Measurements from ENCODE around the gene TSPAN9.

Gene TSPAN9

DNA sequence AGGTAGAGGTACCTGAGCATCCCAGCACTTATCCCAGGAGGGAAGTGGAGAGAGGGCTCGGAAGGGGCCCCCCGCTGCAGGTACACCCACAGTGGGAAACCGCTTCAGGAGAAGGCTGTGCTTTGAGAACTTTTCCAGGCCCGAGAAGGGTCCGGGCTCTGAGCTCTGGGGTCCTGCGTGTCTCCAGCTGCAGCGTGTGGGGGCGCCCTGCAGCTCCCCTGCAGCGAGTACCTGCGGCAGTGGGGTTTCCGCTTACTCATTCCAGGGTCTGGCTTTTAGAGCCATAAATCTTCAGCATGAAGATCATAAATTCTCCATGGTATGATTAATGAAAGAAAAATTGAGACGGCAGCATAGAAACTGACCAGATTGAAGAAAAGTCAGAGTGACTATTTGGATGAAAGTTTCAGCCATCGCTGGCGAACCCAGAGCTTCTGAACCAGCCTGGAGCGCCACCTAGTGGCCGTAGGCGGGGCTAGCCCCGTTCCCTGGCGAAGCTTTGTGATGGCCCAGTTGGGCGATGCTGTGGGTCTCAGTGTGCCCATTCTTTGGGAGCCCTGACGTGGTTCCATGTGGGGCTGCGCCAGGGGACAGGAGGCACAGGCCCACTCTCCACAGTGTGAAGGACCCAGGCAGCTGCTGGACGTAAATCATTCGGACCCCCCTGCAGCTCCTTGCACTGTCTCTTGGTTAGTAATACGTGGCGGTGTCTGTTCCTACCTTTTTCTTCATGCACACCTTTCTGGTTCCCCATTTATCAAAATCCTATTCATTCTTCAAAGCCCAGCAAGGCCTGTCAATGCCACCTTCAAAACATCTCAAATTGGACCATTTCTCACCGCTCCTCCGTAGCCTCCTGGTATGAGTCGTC lies 198.2 kb downstream of the TSPAN9 start:
- no peak overlapping the region for H3K27ac ChIP-seq (ENCODE audit: insufficient read depth in 1 of 2, low read depth in 1 of 2, low read length in 2 of 2, poor library complexity in 1 of 2, severe bottlenecking in 2 of 2)
- H3K27me3 ChIP-seq (replicated peaks in 2 of 5; ENCODE audit: control insufficient read depth in 4 of 5, insufficient read depth in 5 of 5, low read length in 4 of 5): peaks cover 0 to 90% (median 18%) of the 10 kb centered on the region in 5 experiments
- ChIA-PET CTCF (interaction anchor here (0.6 to 8.0 kb wide), 36 partner anchors 9 to 1540 kb away, joined by 3 to 132 read pairs (median 6); no protein-coding TSS in a partner anchor), POLR2A (interaction anchor here (0.7 to 0.8 kb wide), 2 partner anchors 50 to 51 kb away, joined by 3 to 5 read pairs; no protein-coding TSS in a partner anchor)
- DNase-seq: peak; percentile 62 to 80 (median 74)
- no peak overlapping the region for H3K4me3 ChIP-seq (ENCODE audit: control insufficient read depth in 1 of 7, extremely low read depth in 1 of 7, insufficient read depth in 4 of 7, low read depth in 2 of 7, low read length in 6 of 7)
- 31% methylated on average over 24 of the region's 29 CpGs for WGBS (ENCODE audit: insufficient coverage)
- no peaks in the 10 kb centered on the region for H3K36me3 ChIP-seq (ENCODE audit: control insufficient read depth in 4 of 4, insufficient read depth in 4 of 4, low read length in 3 of 4)
- H3K9me3 ChIP-seq (ENCODE audit: control extremely low read depth in 1 of 5, control insufficient read depth in 4 of 5, insufficient read depth in 2 of 5, low read depth in 1 of 5, low read length in 4 of 5): no peaks in the 10 kb centered on the region
- H3K4me1 ChIP-seq (ENCODE audit: control extremely low read depth in 1 of 4, control insufficient read depth in 4 of 4, insufficient read depth in 4 of 4, low read length in 3 of 4): peaks cover 0 to 3% (median 0%) of the 10 kb centered on the region in 4 experiments

DNA sequence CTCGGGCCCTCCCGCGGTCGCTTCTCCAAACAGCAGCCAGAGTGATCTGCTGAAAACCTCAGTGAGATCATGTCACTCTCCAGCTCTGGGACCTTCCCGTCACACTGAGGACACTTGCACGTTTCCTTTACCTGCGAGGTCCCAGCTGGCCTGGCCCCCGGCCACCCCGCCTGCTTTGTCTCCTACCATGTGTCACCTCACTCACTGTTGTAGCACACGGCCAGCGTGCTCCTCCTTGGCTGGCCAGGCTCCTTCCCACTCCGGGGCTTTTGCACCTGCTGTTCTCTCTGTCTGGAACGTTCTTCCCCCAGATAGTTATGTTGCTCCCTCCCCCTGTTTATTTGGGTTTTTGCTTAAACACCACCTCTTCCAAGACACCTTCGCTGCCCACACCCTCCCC lies 199.0 kb downstream of the TSPAN9 start:
- 91% methylated on average over 14 of the region's 14 CpGs for WGBS (ENCODE audit: insufficient coverage)
- CTCF ChIA-PET: interaction anchor here (0.9 to 8.0 kb wide), 20 partner anchors 13 to 218 kb away, joined by 3 to 132 read pairs (median 6); no protein-coding TSS in a partner anchor
- Histone ChIP-seq H3K27ac (ENCODE audit: insufficient read depth in 1 of 2, low read depth in 1 of 2, low read length in 2 of 2, poor library complexity in 1 of 2, severe bottlenecking in 2 of 2) (no peak overlapping the region), H3K9me3 (ENCODE audit: control extremely low read depth in 1 of 5, control insufficient read depth in 4 of 5, insufficient read depth in 2 of 5, low read depth in 1 of 5, low read length in 4 of 5) (no peaks in the 10 kb centered on the region), H3K4me3 (ENCODE audit: control insufficient read depth in 1 of 7, extremely low read depth in 1 of 7, insufficient read depth in 4 of 7, low read depth in 2 of 7, low read length in 6 of 7) (no peak overlapping the region), H3K27me3 (replicated peaks in 2 of 5; ENCODE audit: control insufficient read depth in 4 of 5, insufficient read depth in 5 of 5, low read length in 4 of 5) (peaks cover 0 to 87% (median 12%) of the 10 kb centered on the region in 5 experiments), H3K4me1 (ENCODE audit: control extremely low read depth in 1 of 4, control insufficient read depth in 4 of 4, insufficient read depth in 4 of 4, low read length in 3 of 4) (peaks cover 0 to 3% (median 0%) of the 10 kb centered on the region in 4 experiments), H3K36me3 (ENCODE audit: control insufficient read depth in 4 of 4, insufficient read depth in 4 of 4, low read length in 3 of 4) (no peaks in the 10 kb centered on the region)
- DNase-seq: no peak
- POLR2A ChIA-PET: no interaction called here

GRCh38 chr12:3277306-3277943 lies 200.2 kb downstream of the TSPAN9 start:
- no peak overlapping the region for H3K4me3 ChIP-seq (ENCODE audit: control insufficient read depth in 1 of 7, extremely low read depth in 1 of 7, insufficient read depth in 4 of 7, low read depth in 2 of 7, low read length in 6 of 7)
- peaks cover 0 to 7% (median 0%) of the 10 kb centered on the region in 4 experiments for H3K4me1 ChIP-seq (ENCODE audit: control extremely low read depth in 1 of 4, control insufficient read depth in 4 of 4, insufficient read depth in 4 of 4, low read length in 3 of 4)
- no peak overlapping the region for H3K27ac ChIP-seq (ENCODE audit: insufficient read depth in 1 of 2, low read depth in 1 of 2, low read length in 2 of 2, poor library complexity in 1 of 2, severe bottlenecking in 2 of 2)
- DNase-seq: no peak
- no peaks in the 10 kb centered on the region for H3K36me3 ChIP-seq (ENCODE audit: control insufficient read depth in 4 of 4, insufficient read depth in 4 of 4, low read length in 3 of 4)
- POLR2A ChIA-PET: no interaction called here
- H3K9me3 ChIP-seq (ENCODE audit: control extremely low read depth in 1 of 5, control insufficient read depth in 4 of 5, insufficient read depth in 2 of 5, low read depth in 1 of 5, low read length in 4 of 5): no peaks in the 10 kb centered on the region
- 97% methylated on average over 15 of the region's 18 CpGs for WGBS (ENCODE audit: insufficient coverage)
- peaks cover 0 to 88% (median 12%) of the 10 kb centered on the region in 5 experiments for H3K27me3 ChIP-seq (replicated peaks in 2 of 5; ENCODE audit: control insufficient read depth in 4 of 5, insufficient read depth in 5 of 5, low read length in 4 of 5)
- CTCF ChIA-PET: interaction anchor here (0.6 to 8.0 kb wide), 11 partner anchors 12 to 203 kb away, joined by 3 to 132 read pairs (median 5); no protein-coding TSS in a partner anchor

GRCh38 chr12:3278681-3279414 lies 201.7 kb downstream of the TSPAN9 start:
- no peaks in the 10 kb centered on the region for H3K9me3 ChIP-seq (ENCODE audit: control extremely low read depth in 1 of 5, control insufficient read depth in 4 of 5, insufficient read depth in 2 of 5, low read depth in 1 of 5, low read length in 4 of 5)
- WGBS (ENCODE audit: insufficient coverage): 90% methylated on average over 3 of the region's 5 CpGs
- H3K27me3 ChIP-seq (replicated peaks in 2 of 5; ENCODE audit: control insufficient read depth in 4 of 5, insufficient read depth in 5 of 5, low read length in 4 of 5): peaks cover 0 to 78% (median 12%) of the 10 kb centered on the region in 5 experiments
- H3K36me3 ChIP-seq (ENCODE audit: control insufficient read depth in 4 of 4, insufficient read depth in 4 of 4, low read length in 3 of 4): no peaks in the 10 kb centered on the region
- H3K4me1 ChIP-seq (ENCODE audit: control extremely low read depth in 1 of 4, control insufficient read depth in 4 of 4, insufficient read depth in 4 of 4, low read length in 3 of 4): peaks cover 0 to 7% (median 0%) of the 10 kb centered on the region in 4 experiments
- DNase-seq: no peak
- no peak overlapping the region for H3K27ac ChIP-seq (ENCODE audit: insufficient read depth in 1 of 2, low read depth in 1 of 2, low read length in 2 of 2, poor library complexity in 1 of 2, severe bottlenecking in 2 of 2)
- POLR2A ChIA-PET: no interaction called here
- H3K4me3 ChIP-seq (ENCODE audit: control insufficient read depth in 1 of 7, extremely low read depth in 1 of 7, insufficient read depth in 4 of 7, low read depth in 2 of 7, low read length in 6 of 7): no peak overlapping the region
- CTCF ChIA-PET: interaction anchor here (1.0 to 8.0 kb wide), 7 partner anchors 8 to 143 kb away, joined by 3 to 132 read pairs (median 5); no protein-coding TSS in a partner anchor

DNA sequence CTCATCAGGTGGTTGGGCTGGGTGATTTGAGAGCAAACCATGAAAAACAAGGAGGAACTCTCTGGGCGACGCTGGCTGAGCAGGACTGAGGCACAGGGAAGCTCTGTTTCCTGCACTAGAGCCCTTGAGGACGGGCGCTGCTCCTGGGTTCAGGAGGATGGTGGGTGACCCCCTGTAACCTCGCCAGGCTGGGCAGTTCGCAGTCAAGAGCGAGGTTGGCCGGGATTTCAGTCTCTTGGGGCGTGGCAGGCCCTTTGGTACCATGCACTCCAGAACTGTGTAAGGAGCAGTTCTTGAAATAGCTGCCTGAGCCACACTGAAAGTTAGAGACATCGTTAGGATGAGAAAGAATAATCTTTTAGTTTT lies 202.2 kb downstream of the TSPAN9 start:
- Histone ChIP-seq H3K4me3 (ENCODE audit: control insufficient read depth in 1 of 7, extremely low read depth in 1 of 7, insufficient read depth in 4 of 7, low read depth in 2 of 7, low read length in 6 of 7) (no peak overlapping the region), H3K27me3 (replicated peaks in 2 of 5; ENCODE audit: control insufficient read depth in 4 of 5, insufficient read depth in 5 of 5, low read length in 4 of 5) (peaks cover 0 to 81% (median 12%) of the 10 kb centered on the region in 5 experiments), H3K36me3 (ENCODE audit: control insufficient read depth in 4 of 4, insufficient read depth in 4 of 4, low read length in 3 of 4) (no peaks in the 10 kb centered on the region), H3K4me1 (ENCODE audit: control extremely low read depth in 1 of 4, control insufficient read depth in 4 of 4, insufficient read depth in 4 of 4, low read length in 3 of 4) (peaks cover 0 to 7% (median 0%) of the 10 kb centered on the region in 4 experiments), H3K27ac (ENCODE audit: insufficient read depth in 1 of 2, low read depth in 1 of 2, low read length in 2 of 2, poor library complexity in 1 of 2, severe bottlenecking in 2 of 2) (no peak overlapping the region), H3K9me3 (ENCODE audit: control extremely low read depth in 1 of 5, control insufficient read depth in 4 of 5, insufficient read depth in 2 of 5, low read depth in 1 of 5, low read length in 4 of 5) (no peaks in the 10 kb centered on the region)
- WGBS (ENCODE audit: insufficient coverage): 55% methylated on average over 10 of the region's 10 CpGs
- POLR2A ChIA-PET: no interaction called here
- CTCF ChIA-PET: interaction anchor here (1.1 to 8.0 kb wide), 6 partner anchors 9 to 143 kb away, joined by 3 to 132 read pairs (median 6); no protein-coding TSS in a partner anchor
- DNase-seq: no peak

- ChIA-PET POLR2A (interaction anchor here (0.6 kb wide), 1 partner anchor 47 kb away, joined by 3 read pairs; no protein-coding TSS in a partner anchor), CTCF (interaction anchor here (0.6 to 8.0 kb wide), 6 partner anchors 9 to 831 kb away, joined by 3 to 132 read pairs (median 4); no protein-coding TSS in a partner anchor)
- Histone ChIP-seq H3K27ac (ENCODE audit: insufficient read depth in 1 of 2, low read depth in 1 of 2, low read length in 2 of 2, poor library complexity in 1 of 2, severe bottlenecking in 2 of 2) (no peak overlapping the region), H3K36me3 (ENCODE audit: control insufficient read depth in 4 of 4, insufficient read depth in 4 of 4, low read length in 3 of 4) (no peaks in the 10 kb centered on the region), H3K9me3 (ENCODE audit: control extremely low read depth in 1 of 5, control insufficient read depth in 4 of 5, insufficient read depth in 2 of 5, low read depth in 1 of 5, low read length in 4 of 5) (no peaks in the 10 kb centered on the region), H3K4me3 (ENCODE audit: control insufficient read depth in 1 of 7, extremely low read depth in 1 of 7, insufficient read depth in 4 of 7, low read depth in 2 of 7, low read length in 6 of 7) (no peak overlapping the region), H3K4me1 (ENCODE audit: control extremely low read depth in 1 of 4, control insufficient read depth in 4 of 4, insufficient read depth in 4 of 4, low read length in 3 of 4) (peaks cover 0 to 7% (median 0%) of the 10 kb centered on the region in 4 experiments), H3K27me3 (replicated peaks in 2 of 5; ENCODE audit: control insufficient read depth in 4 of 5, insufficient read depth in 5 of 5, low read length in 4 of 5) (peaks cover 0 to 80% (median 12%) of the 10 kb centered on the region in 5 experiments)
- 83% methylated on average over 5 of the region's 8 CpGs for WGBS (ENCODE audit: insufficient coverage)
- DNase-seq: no peak
Observed at GRCh38 chr12:3279832-3280231, 202.7 kb downstream of the TSPAN9 start.

Measured in common myeloid progenitor, CD34-positive (primary cell).